ENCODE measurements around the gene GPR35.

The GPR35 gene

GRCh38 chr2:240643811-240644150, 18.5 kb downstream of the GPR35 start:
- no peak for DNase-seq
- Histone ChIP-seq H3K36me3 (ENCODE audit: insufficient read depth, low read length) (no peaks in the 10 kb centered on the region), H4K20me1 (ENCODE audit: insufficient read depth, low read length) (peaks cover 9% of the 10 kb centered on the region; the same call in 1 of the 2 replicates), H3K9ac (ENCODE audit: low read depth, low read length) (no peak overlapping the region), H2AFZ (ENCODE audit: low read depth, low read length) (no peak overlapping the region), H3K9me3 (ENCODE audit: insufficient read depth, low read length, severe bottlenecking) (no peaks in the 10 kb centered on the region), H3K4me1 (ENCODE audit: insufficient read depth, low read length) (no peaks in the 10 kb centered on the region), H3K79me2 (ENCODE audit: insufficient read depth, low read length) (no peaks in the 10 kb centered on the region), H3K4me3 (ENCODE audit: low read depth in 1 of 2, low read length in 2 of 2) (no peak overlapping the region), H3K27ac (ENCODE audit: low read length) (no peak overlapping the region), H3K27me3 (ENCODE audit: insufficient read depth, low read length, poor library complexity) (peaks cover 6% of the 10 kb centered on the region), H3K4me2 (ENCODE audit: insufficient read depth, low read length) (no peak overlapping the region)
- TF ChIP-seq EZH2 (IDR thresholded peaks at IDR 0.05; ENCODE audit: borderline replicate concordance, low read depth, low read length, severe bottlenecking) (no peak), CTCF (IDR thresholded peaks at IDR 0.05; ENCODE audit: borderline replicate concordance, extremely low read depth, low read length, poor library complexity, severe bottlenecking) (no peak)
- no peak for ATAC-seq (ENCODE audit: insufficient read depth, low read depth)

- Histone ChIP-seq H3K4me3 (ENCODE audit: low read depth in 1 of 2, low read length in 2 of 2) (no peak overlapping the region), H3K27ac (ENCODE audit: low read length) (no peak overlapping the region), H3K4me2 (ENCODE audit: insufficient read depth, low read length) (no peak overlapping the region), H4K20me1 (ENCODE audit: insufficient read depth, low read length) (peaks cover 9% of the 10 kb centered on the region; the same call in 1 of the 2 replicates), H3K9me3 (ENCODE audit: insufficient read depth, low read length, severe bottlenecking) (no peaks in the 10 kb centered on the region), H3K36me3 (ENCODE audit: insufficient read depth, low read length) (no peaks in the 10 kb centered on the region), H3K4me1 (ENCODE audit: insufficient read depth, low read length) (no peaks in the 10 kb centered on the region), H3K27me3 (ENCODE audit: insufficient read depth, low read length, poor library complexity) (peaks cover 9% of the 10 kb centered on the region), H3K9ac (ENCODE audit: low read depth, low read length) (no peak overlapping the region), H2AFZ (ENCODE audit: low read depth, low read length) (no peak overlapping the region), H3K79me2 (ENCODE audit: insufficient read depth, low read length) (no peaks in the 10 kb centered on the region)
- no peak for DNase-seq
- no peak; the same call in 2 of the 3 replicates for ATAC-seq (ENCODE audit: insufficient read depth, low read depth)
- TF ChIP-seq EZH2 (IDR thresholded peaks at IDR 0.05; ENCODE audit: borderline replicate concordance, low read depth, low read length, severe bottlenecking) (no peak), CTCF (IDR thresholded peaks at IDR 0.05; ENCODE audit: borderline replicate concordance, extremely low read depth, low read length, poor library complexity, severe bottlenecking) (no peak)
Measured at GRCh38 chr2:240644171-240644651, 18.9 kb downstream of the GPR35 start.

GRCh38 chr2:240644859-240645301, 19.6 kb downstream of the GPR35 start:
- no peak for ATAC-seq (ENCODE audit: insufficient read depth, low read depth)
- Histone ChIP-seq H3K36me3 (ENCODE audit: insufficient read depth, low read length) (no peaks in the 10 kb centered on the region), H3K9ac (ENCODE audit: low read depth, low read length) (no peak overlapping the region), H3K27me3 (ENCODE audit: insufficient read depth, low read length, poor library complexity) (peaks cover 9% of the 10 kb centered on the region), H3K9me3 (ENCODE audit: insufficient read depth, low read length, severe bottlenecking) (no peaks in the 10 kb centered on the region), H3K27ac (ENCODE audit: low read length) (no peak overlapping the region), H4K20me1 (ENCODE audit: insufficient read depth, low read length) (peaks cover 9% of the 10 kb centered on the region; the same call in 1 of the 2 replicates), H3K4me3 (ENCODE audit: low read depth in 1 of 2, low read length in 2 of 2) (no peak overlapping the region), H3K79me2 (ENCODE audit: insufficient read depth, low read length) (no peaks in the 10 kb centered on the region), H3K4me1 (ENCODE audit: insufficient read depth, low read length) (no peaks in the 10 kb centered on the region), H2AFZ (ENCODE audit: low read depth, low read length) (no peak overlapping the region), H3K4me2 (ENCODE audit: insufficient read depth, low read length) (no peak overlapping the region)
- TF ChIP-seq CTCF (IDR thresholded peaks at IDR 0.05; ENCODE audit: borderline replicate concordance, extremely low read depth, low read length, poor library complexity, severe bottlenecking) = no peak
- no peak for TF ChIP-seq EZH2 (IDR thresholded peaks at IDR 0.05; ENCODE audit: borderline replicate concordance, low read depth, low read length, severe bottlenecking)
- no peak for DNase-seq

- Histone ChIP-seq H2AFZ (ENCODE audit: low read depth, low read length) (no peak overlapping the region), H4K20me1 (ENCODE audit: insufficient read depth, low read length) (peaks cover 9% of the 10 kb centered on the region; the same call in 1 of the 2 replicates), H3K27me3 (ENCODE audit: insufficient read depth, low read length, poor library complexity) (peaks cover 13% of the 10 kb centered on the region), H3K27ac (ENCODE audit: low read length) (no peak overlapping the region), H3K4me2 (ENCODE audit: insufficient read depth, low read length) (no peak overlapping the region), H3K4me1 (ENCODE audit: insufficient read depth, low read length) (no peaks in the 10 kb centered on the region), H3K4me3 (ENCODE audit: low read depth in 1 of 2, low read length in 2 of 2) (no peak overlapping the region), H3K36me3 (ENCODE audit: insufficient read depth, low read length) (no peaks in the 10 kb centered on the region), H3K9me3 (ENCODE audit: insufficient read depth, low read length, severe bottlenecking) (no peaks in the 10 kb centered on the region), H3K79me2 (ENCODE audit: insufficient read depth, low read length) (no peaks in the 10 kb centered on the region), H3K9ac (ENCODE audit: low read depth, low read length) (no peak overlapping the region)
- TF ChIP-seq CTCF (IDR thresholded peaks at IDR 0.05; ENCODE audit: borderline replicate concordance, extremely low read depth, low read length, poor library complexity, severe bottlenecking) (no peak), EZH2 (IDR thresholded peaks at IDR 0.05; ENCODE audit: borderline replicate concordance, low read depth, low read length, severe bottlenecking) (no peak)
- DNase-seq = no peak
- no peak for ATAC-seq (ENCODE audit: insufficient read depth, low read depth)
Measured at GRCh38 chr2:240645346-240645745, 20.1 kb downstream of the GPR35 start.

Measured in DND-41 (cell line).